ENCODE results near the gene ITGA5.

The ITGA5 gene

GRCh38 chr12:54409267-54409666 is 9.8 kb downstream of the ITGA5 start:
- no peak for DNase-seq

GRCh38 chr12:54407183-54407905 is 11.7 kb downstream of the ITGA5 start:
- no peak for DNase-seq

GRCh38 chr12:54405573-54405972 is 13.5 kb downstream of the ITGA5 start:
- no peak for DNase-seq

DNA sequence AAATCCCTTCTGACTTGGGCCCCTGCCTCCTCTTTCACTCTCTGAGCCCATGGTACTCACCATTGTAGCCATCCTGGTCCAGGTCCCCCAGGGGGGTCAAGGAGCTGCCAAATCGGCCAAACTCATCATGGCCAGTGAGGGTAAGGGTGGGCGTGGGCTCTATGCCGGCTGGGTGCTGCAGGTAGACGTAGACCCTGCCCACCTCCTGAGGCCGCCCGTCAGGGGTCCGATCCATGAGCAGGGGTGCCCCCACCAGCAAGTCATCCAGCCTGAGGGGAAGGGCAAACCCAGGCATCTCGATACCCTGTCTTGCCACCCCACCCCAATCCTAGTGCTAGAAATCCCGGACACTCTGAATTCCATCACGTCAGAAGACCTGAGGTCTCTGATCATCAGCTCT is 14.0 kb downstream of the ITGA5 start:
- no peak for DNase-seq

- DNase-seq = peak; percentile 41
Measured at GRCh38 chr12:54404061-54405004, 14.7 kb downstream of the ITGA5 start.

- no peak for DNase-seq
Measured at GRCh38 chr12:54401119-54401518, 17.9 kb downstream of the ITGA5 start.

- DNase-seq = peak; percentile 77
Measured at GRCh38 chr12:54398995-54399793, 19.9 kb downstream of the ITGA5 start.

GRCh38 chr12:54398218-54398617 is 20.8 kb downstream of the ITGA5 start:
- no peak for DNase-seq

- no peak for DNase-seq
Measured at GRCh38 chr12:54397157-54397556, 21.9 kb downstream of the ITGA5 start.

DNA sequence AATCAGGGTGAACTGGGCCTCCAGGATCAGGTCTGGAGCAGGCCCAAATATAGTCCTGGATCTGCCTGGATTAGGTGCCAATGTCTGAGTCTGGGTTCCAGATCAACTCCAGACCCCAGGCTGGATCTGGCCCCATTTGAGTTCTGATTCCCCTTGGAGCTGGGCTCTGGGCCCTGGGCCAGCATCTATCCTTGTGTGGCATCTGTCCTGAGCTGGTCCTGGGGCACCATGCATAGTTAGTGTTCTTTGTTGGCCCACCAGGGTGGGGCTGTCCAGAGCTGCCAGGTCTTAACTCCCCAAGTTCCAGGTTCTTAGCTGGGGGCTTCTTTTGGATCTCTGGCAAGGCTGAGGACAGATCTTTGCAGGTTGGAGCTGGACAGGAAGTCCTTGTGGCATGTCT is 23.5 kb downstream of the ITGA5 start:
- DNase-seq = no peak

DNA sequence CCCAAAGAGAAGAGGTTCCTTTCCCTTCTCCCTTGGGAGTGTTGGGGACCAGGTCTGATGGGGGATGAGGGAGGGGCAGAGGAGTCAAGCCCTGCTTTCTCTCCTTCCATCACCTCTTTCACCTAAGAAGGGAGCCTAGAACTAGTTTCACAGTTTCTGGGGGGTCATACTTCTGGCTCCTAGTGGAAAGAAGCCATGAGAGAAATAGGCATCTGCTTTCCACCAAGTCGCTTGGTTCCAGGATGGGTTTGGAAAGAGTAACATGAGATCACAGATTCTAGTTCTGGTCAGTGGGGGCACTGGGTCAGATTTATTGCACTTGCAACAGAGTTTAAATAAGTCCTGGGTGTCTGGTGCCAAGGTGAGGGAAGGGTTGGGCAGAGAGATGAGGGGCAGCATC is 24.1 kb downstream of the ITGA5 start:
- DNase-seq = no peak

DNA sequence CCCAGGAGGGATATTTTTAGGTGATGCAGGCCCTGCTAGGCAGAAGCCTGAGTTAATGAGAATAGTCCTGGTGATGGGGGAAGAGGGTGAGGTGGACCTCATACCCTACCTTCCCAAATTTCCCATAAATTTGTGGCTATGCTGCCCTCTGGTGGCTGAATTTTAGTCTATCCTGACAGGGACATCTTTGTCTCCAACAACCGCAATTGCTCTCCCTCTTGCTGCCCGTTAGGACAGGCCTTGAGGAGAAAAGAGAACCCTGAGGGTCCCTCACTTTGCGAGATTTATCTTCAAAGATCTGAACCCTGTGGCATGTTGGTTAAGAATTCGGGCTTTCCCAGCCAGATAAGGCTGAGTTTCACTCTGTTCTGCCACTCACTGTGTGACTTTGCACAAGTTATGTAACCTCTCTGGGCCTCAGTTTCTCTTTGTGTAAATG is 24.8 kb downstream of the ITGA5 start:
- DNase-seq = peak; percentile 79

GRCh38 chr12:54393743-54394142 is 25.3 kb downstream of the ITGA5 start:
- no peak for DNase-seq

DNA sequence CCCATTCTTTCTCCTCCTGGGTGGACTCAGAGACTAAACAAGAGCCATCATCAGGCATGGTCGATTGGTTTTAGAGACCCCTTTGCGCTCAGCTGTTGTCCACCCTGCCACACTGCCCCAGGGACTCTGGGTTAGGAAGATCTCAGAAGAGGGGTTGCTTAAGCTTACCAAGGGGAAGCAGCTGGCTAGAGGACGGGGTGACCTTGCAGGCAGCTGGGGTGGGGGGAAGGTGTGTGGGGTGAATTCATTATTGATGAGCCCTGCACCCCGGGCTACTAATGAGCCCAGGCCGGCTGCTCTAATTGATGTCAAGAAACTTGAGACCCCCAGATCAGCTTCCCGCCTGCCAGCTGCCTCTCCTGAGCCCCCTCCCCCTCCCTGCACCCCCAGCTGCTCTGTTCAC is 25.9 kb downstream of the ITGA5 start:
- DNase-seq = no peak

GRCh38 chr12:54392485-54393206 is 26.4 kb downstream of the ITGA5 start:
- DNase-seq = no peak

GRCh38 chr12:54390668-54391551 is 28.2 kb downstream of the ITGA5 start:
- DNase-seq = peak; percentile 64

- peak; percentile 43 for DNase-seq
Measured at GRCh38 chr12:54390176-54390667, 28.8 kb downstream of the ITGA5 start.

DNA sequence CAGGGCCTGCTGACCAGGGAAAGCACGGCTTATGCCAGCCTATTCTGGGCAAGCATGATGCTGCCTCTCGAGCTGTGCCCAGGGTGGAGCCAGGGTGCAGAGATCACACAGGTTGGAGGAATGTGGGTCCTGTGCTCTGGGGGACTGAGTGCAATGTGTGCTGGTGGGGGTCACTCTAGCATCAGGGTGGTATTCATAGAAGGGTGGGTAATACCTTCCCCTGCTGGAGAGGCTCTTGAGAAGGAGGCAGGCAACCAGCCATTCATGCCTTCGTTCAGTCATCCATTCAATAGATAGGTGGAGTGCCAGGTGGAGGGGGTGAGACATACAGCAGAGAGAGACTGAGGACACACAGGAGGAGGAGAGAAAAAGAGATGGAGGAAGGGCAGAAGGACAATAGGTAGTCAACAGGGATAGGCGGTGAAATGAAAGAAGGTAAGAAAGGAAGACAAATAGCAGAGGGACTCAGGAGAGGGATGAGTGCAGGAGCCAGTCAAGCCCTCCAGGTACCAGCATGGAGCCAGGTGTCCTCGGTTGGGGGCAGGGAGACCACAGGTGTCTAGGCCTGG is 29.4 kb downstream of the ITGA5 start:
- peak; percentile 27 for DNase-seq

DNA sequence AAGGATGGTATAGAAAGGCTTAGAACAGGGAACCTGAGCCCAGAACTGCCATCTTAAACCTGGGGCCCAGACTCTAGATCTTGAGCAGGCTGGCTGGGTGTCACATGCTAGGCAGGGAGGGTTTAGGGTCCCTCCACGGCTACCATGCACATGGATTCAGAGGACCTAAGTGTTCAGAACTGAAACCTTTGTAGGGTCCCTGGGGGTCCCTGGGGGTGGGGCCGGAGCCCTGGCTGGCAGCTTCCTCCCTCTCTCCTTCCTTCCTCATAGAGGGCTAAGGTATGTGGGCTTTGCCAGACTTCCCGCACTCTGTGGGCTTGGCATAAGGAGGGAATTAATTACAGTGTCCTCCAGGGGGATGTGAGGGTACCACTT is 29.9 kb downstream of the ITGA5 start:
- no peak for DNase-seq

GRCh38 chr12:54388237-54389133 is 30.6 kb downstream of the ITGA5 start:
- no peak for DNase-seq
